Left colon (tissue), 2 donors: ENCODE measurements around the gene KCTD12. TPM values are rescaled to one million over a fixed set of nuclear protein-coding genes. Genes with fewer than 3 reads are reported as not detected.

Experiments
- total RNA-seq, 2 donors: library from RNA; stranded (reverse); fragmentation: NEBNext Ultra II Directional; extraction: Animal tissue kit (Norgen Biotek cat#: 25700); gene quantifications; one replicate each; pipeline ENCODE4 v1.2.1, GENCODE V29; 2021
- donor health status: DM: no; HTN: no; CAD: no.
- donor health status: DM: yes; HTN: yes; CAD: no.

The KCTD12 gene
- total RNA-seq, 2 donors from 2014 or later: 49.8 to 53.4 TPM

Other genes starting within 250 kb of the KCTD12 start
- not detected for gene ACOD1, start 62.1 kb upstream of the KCTD12 start, total RNA-seq
- gene CLN5, start 105.7 kb upstream of the KCTD12 start, total RNA-seq: 10 to 100 TPM; 18.1 to 30.4 TPM
- gene FBXL3, start 140.8 kb upstream of the KCTD12 start, total RNA-seq: 10 to 100 TPM; 37.7 to 52.0 TPM